ENCODE measurements around the gene CD99L2.

CD99L2 gene

DNA sequence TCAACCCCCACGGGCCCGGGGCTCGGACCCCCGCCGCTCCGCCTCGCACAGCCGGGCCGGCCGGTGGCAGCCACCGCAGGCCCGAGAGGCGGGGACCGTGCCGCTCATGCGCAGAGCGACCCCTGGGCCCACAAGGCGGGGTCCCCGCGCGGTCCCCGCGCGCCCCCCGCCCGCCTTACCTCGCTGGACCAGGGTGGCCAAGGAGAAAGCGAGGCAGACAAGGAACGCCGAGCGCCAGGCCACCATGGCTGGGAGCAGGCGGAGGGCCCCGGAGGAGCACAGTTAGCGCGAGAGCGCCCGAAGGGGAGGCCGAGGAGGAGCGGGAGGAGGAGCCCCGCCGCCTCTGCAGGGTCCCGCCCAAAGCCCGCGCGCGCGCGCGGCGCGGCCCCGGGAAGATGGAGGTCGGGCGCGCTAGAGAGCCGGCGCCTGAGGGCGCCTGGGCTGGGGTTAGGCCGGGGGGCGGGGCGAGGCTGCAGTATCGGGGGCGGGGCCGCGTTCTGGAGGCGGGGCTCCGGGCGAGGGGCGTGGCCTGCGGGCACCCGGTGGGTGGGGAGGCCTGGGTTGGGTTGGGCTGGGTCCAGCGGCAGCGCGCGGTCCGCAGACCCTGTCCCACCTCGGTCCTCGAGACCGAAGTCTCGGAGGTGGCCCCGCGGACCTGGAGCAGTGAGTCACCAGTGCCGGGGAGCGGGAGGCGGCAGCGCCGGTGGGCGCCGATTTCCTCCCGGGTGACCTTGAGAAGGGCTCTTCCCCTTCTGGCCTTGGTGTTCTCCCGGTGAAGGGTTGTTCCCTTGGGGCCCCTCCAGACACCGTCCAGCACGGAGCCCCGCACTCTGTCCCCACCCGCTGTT lies at the start of gene CD99L2:
Gene CD99L2 (minus strand): TSS at position 326 of the 848 bp plus-strand sequence. CDS start 80 bp downstream, at position 246.
- DNase-seq (ENCODE audit: low spot score) = peak; percentile 95

- no peak for DNase-seq (ENCODE audit: low spot score)
Observed at GRCh38 chrX:150944233-150944632, 45.8 kb upstream of the CD99L2 start.

GRCh38 chrX:150942942-150943594 lies 44.6 kb upstream of the CD99L2 start:
- DNase-seq (ENCODE audit: low spot score) = no peak

DNA sequence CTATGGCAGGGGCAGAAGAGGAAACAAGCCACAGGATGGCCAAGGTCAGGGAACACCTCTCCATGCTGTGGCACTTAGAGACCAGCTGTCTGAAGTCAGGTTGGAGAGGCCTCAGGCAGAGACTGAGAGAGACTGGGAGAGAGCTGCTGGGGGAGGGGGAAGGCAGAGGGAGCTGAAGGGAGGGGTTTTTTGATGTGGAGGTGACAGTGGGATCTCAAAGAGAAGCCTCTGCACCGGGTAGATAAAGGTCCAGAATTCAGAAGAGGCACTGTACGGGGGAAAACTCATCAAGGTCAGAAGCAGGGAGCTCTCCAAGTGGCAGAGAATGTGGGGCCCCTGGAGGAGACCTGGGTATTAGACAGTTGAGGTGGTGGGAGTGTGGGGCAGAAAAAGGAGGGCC lies 43.1 kb upstream of the CD99L2 start:
- no peak for DNase-seq (ENCODE audit: low spot score)

GRCh38 chrX:150940844-150941495 lies 42.5 kb upstream of the CD99L2 start:
- no peak for DNase-seq (ENCODE audit: low spot score)

- DNase-seq (ENCODE audit: low spot score) = no peak
Observed at GRCh38 chrX:150936556-150936955, 38.1 kb upstream of the CD99L2 start.

GRCh38 chrX:150935467-150935866 lies 37.0 kb upstream of the CD99L2 start:
- DNase-seq (ENCODE audit: low spot score) = peak; percentile 69

GRCh38 chrX:150934453-150934852 lies 36.0 kb upstream of the CD99L2 start:
- DNase-seq (ENCODE audit: low spot score) = peak; percentile 50

DNA sequence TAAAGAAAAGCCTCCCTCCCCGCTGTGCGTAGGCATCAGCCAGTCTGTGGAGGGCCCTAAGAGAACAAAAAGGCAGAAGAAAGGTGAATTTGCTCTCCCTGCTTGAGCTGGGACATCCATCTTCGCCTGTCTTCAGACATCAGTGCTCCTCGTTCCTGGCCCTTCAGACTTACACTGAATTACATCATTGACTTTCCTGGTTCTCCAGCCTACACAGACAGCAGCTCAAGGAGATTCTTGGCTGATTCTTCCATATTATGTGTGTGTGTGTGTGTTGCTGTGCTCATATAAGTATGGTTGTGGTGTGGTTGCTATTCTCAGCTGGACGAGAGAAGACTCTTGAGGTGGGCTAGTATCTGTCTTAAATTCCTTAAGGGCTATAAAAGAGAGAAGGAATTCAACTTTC lies 35.5 kb upstream of the CD99L2 start:
- no peak for DNase-seq (ENCODE audit: low spot score)

GRCh38 chrX:150929058-150929457 lies 30.6 kb upstream of the CD99L2 start:
- no peak for DNase-seq (ENCODE audit: low spot score)

DNA sequence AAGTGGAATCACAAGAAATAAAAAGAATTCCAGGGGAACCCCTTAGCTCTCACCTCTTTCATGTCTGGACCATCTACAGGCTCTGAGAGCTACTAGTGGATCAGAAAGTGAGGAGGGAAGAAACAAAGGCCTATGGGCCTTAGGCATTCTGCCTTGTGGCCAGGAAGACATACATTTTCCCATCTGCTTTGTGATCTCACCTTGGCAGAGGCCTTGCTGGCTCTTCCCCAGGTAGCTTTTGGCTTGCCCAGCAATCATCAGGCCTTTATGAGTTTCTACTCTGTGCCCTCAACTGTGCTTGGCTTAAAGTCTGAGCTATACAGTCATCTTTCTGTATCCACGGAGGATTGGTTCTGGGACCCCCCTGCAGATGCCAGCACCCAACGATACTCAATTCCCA lies 28.3 kb upstream of the CD99L2 start:
- no peak for DNase-seq (ENCODE audit: low spot score)

GRCh38 chrX:150926304-150926703 lies 27.8 kb upstream of the CD99L2 start:
- peak; percentile 17 for DNase-seq (ENCODE audit: low spot score)

DNA sequence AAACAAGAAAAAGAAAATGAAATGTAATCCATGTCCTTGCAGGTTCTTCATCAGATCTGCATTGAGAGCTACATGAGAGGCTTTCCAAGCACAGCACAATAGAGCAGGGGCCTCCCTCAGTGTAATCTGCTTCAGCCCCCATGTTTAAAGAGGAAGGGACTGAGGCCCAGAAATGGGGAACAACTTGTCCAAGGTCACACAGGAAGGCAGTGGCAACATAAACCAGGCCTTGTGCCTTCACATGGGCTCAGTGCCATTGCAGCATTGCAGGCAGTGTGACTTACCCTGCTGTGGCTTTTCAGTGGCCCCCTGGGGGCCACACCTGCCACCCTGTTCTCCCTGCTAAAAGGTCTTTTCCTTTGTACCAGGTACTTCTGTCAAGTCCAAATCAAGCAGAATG lies 20.9 kb upstream of the CD99L2 start:
- DNase-seq (ENCODE audit: low spot score) = no peak

GRCh38 chrX:150913511-150913910 lies 15.0 kb upstream of the CD99L2 start:
- no peak for DNase-seq (ENCODE audit: low spot score)

GRCh38 chrX:150907474-150907873 lies 9.0 kb upstream of the CD99L2 start:
- no peak for DNase-seq (ENCODE audit: low spot score)

DNA sequence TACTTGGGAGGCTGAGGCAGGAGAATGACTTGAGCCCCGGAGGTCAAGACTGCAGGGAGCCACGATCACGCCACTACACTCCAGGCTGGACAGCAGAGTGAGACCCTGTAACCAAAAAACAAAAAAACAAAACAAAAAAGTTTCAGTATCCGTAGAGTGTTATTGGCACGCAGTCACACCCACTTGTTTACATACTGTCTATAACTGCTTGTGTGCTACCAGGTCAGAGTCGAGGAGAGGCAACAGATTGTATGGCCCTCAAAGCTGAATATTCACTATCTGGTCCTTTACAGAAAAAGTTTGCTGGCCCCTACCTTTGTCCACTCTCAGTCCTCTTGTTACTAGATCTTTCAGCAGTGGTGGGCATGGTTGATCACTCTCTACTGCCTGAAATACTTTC lies 8.2 kb upstream of the CD99L2 start:
- no peak for DNase-seq (ENCODE audit: low spot score)

GRCh38 chrX:150905293-150905692 lies 6.8 kb upstream of the CD99L2 start:
- DNase-seq (ENCODE audit: low spot score) = no peak

DNA sequence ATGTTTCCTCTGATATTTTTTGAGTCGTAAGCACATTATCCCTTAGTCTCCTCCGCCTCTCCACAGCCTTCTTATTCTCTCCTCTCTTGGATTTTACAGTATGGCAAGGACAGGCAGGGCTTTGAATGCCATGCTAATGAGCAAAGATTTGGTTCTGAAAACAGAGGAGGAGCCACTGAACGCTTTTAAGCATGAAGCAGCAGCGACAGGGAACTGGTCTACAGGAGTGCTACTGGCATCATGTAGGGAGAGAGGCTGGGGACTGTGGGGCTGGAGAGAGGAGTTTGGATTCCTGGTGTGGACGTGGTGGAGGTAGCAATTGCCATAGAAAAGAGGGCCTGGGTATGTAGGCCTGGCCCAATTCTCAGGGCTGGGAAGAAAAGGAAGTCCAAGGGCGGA lies 4.6 kb upstream of the CD99L2 start:
- no peak for DNase-seq (ENCODE audit: low spot score)

- DNase-seq (ENCODE audit: low spot score) = no peak
Observed at GRCh38 chrX:150902434-150903109, 4.1 kb upstream of the CD99L2 start.

GRCh38 chrX:150899191-150899757 lies 806 bp upstream of the CD99L2 start:
- peak; percentile 28 for DNase-seq (ENCODE audit: low spot score)

DNA sequence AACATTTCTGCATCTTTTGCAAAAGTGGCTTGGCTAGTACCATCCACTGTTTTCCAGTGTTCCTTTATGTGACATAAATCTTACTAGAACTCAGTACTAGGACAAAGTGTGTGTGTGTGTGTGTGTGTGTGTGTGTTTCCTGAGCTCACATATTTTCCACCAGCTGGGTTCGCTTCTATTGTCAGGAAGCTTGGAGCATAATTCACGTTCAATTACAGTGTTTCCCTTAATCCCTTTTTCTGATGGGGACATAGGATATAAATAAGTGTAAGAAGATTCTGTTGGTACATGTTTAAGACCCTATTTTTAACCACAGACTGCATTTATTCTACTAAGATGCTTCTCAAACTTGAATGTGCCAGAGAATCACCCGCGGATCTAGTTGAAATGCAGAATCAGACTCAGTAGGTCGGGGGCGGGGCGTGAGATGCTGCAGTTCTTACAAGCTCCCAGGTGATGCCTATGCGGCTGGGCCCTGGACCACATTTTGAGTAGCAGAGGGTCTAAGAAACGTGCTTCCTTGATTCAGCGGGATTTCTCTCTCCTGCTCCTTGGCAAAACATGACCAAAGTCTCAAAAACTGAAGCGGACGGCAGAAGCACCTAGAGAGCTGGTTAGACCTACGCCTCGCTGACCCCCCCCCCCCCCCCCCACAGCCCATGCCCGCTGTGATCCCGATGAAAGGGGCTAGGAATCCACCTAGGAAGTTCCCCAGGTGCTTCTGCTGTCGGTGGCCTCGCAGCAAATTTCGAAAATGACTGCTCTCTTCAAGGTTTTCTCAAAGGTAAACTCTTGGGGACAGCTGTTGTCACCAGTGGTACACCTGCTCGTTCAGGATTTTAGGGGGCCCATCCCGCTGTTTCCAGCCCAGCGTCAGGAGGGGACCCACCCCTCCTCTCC lies 797 bp downstream of the CD99L2 start:
- no peak for DNase-seq (ENCODE audit: low spot score)
